H9 (cell line): Measurements from ENCODE around the gene ANO10. TPM values are rescaled to one million over a fixed set of nuclear protein-coding genes. Genes with fewer than 3 reads are reported as not detected.
"Not testable (repeated sequence)": the region's sequence is repeated elsewhere in the genome, so short reads cannot be mapped to it uniquely, and the experiment has no call there.

Source experiments
- DNase-seq: peaks from one replicate; pipeline ENCODE4 v3.0.0-alpha.2; 2017
- H2AFZ ChIP-seq: one replicate; pipeline ENCODE4 v1.6.1; 2013; ENCODE audit warnings: mild to moderate bottlenecking, low read length, control low read depth, moderate library complexity
- H2AK5ac ChIP-seq: 2 replicates; pipeline ENCODE4 v1.6.1; 2013; ENCODE audit warnings: low read length, control low read depth, mixed read lengths; ENCODE audit not compliant: insufficient read length
- H2BK120ac ChIP-seq: one replicate; pipeline ENCODE4 v1.6.1; 2013; ENCODE audit warnings: low read depth, mild to moderate bottlenecking, low read length, control low read depth, inconsistent platforms; ENCODE audit not compliant: poor library complexity, severe bottlenecking
- H2BK12ac ChIP-seq: 2 replicates; pipeline ENCODE4 v1.6.1; 2013; ENCODE audit warnings: low read length, control low read depth, mixed read lengths, low read depth; ENCODE audit not compliant: insufficient read length
- H2BK15ac ChIP-seq: 2 replicates; pipeline ENCODE4 v1.6.1; 2013; ENCODE audit warnings: low read depth, low read length, control low read depth
- H2BK20ac ChIP-seq: one replicate; pipeline ENCODE4 v1.6.1; 2013; ENCODE audit warnings: low read depth, mild to moderate bottlenecking, low read length, control low read depth, inconsistent platforms; ENCODE audit not compliant: poor library complexity, severe bottlenecking
- H2BK5ac ChIP-seq: 2 replicates; pipeline ENCODE4 v1.6.1; 2013; ENCODE audit warnings: low read length, control low read depth, mixed read lengths; ENCODE audit not compliant: insufficient read length
- H3K14ac ChIP-seq: 2 replicates; pipeline ENCODE4 v1.6.1; 2013; ENCODE audit warnings: low read length, control low read depth; ENCODE audit not compliant: insufficient read depth
- H3K18ac ChIP-seq: 2 replicates; pipeline ENCODE4 v1.6.1; 2013; ENCODE audit warnings: low read depth, mild to moderate bottlenecking, mixed read lengths, low read length, control low read depth; ENCODE audit not compliant: insufficient read length
- H3K23ac ChIP-seq: 2 replicates; pipeline ENCODE4 v1.6.1; 2013; ENCODE audit warnings: low read length, control low read depth, mixed read lengths, low read depth; ENCODE audit not compliant: insufficient read length
- H3K23me2 ChIP-seq: 2 replicates; pipeline ENCODE4 v1.6.1; 2013; ENCODE audit warnings: low read depth, mild to moderate bottlenecking, mixed read lengths, low read length, control low read depth; ENCODE audit not compliant: insufficient read length, poor library complexity, severe bottlenecking
- H3K27ac ChIP-seq: 2 replicates; pipeline ENCODE4 v1.5.1; 2013; ENCODE audit warnings: low read length, control low read depth, mixed read lengths, low read depth; ENCODE audit not compliant: insufficient read length
- H3K27me3 ChIP-seq: 2 replicates; pipeline ENCODE4 v1.6.1; 2013; ENCODE audit warnings: low read length, control low read depth, inconsistent platforms; ENCODE audit not compliant: insufficient read depth
- H3K4ac ChIP-seq: 2 replicates; pipeline ENCODE4 v1.6.1; 2013; ENCODE audit warnings: low read depth, mild to moderate bottlenecking, control low read depth, inconsistent platforms, low read length, moderate library complexity
- H3K4me1 ChIP-seq: 2 replicates; pipeline ENCODE4 v1.6.1; 2013; ENCODE audit warnings: low read length, control low read depth, inconsistent platforms; ENCODE audit not compliant: insufficient read depth
- H3K4me2 ChIP-seq: 2 replicates; pipeline ENCODE4 v1.6.1; 2013; ENCODE audit warnings: low read length, control low read depth, mixed read lengths; ENCODE audit not compliant: insufficient read length, insufficient read depth
- H3K56ac ChIP-seq: 2 replicates; pipeline ENCODE4 v1.6.1; 2013; ENCODE audit warnings: low read depth, mild to moderate bottlenecking, mixed read lengths, low read length, control low read depth; ENCODE audit not compliant: insufficient read length
- H3K79me1 ChIP-seq: 2 replicates; pipeline ENCODE4 v1.6.1; 2013; ENCODE audit warnings: low read depth, mild to moderate bottlenecking, moderate library complexity, low read length, control low read depth, inconsistent platforms; ENCODE audit not compliant: insufficient read depth, poor library complexity, severe bottlenecking
- H3K79me2 ChIP-seq: 2 replicates; pipeline ENCODE4 v1.6.1; 2013; ENCODE audit warnings: low read length, control low read depth, inconsistent platforms; ENCODE audit not compliant: insufficient read depth
- H3K9ac ChIP-seq: 2 replicates; pipeline ENCODE4 v1.6.1; 2013; ENCODE audit warnings: low read length, control low read depth, mixed read lengths; ENCODE audit not compliant: insufficient read length; ENCODE audit errors: extremely low read depth
- H3K9me3 ChIP-seq: one replicate; pipeline ENCODE4 v1.6.1; 2013; ENCODE audit warnings: low read depth, low read length, inconsistent platforms; ENCODE audit not compliant: control insufficient read depth
- H3T11ph ChIP-seq: one replicate; pipeline ENCODE4 v1.6.1; 2013; ENCODE audit warnings: mild to moderate bottlenecking, low read length, control low read depth, inconsistent platforms
- H4K20me1 ChIP-seq: one replicate; pipeline ENCODE4 v1.6.1; 2013; ENCODE audit not compliant: control insufficient read depth, insufficient read length, insufficient read depth
- H4K5ac ChIP-seq: 2 replicates; pipeline ENCODE4 v1.6.1; 2013; ENCODE audit warnings: low read depth, mild to moderate bottlenecking, mixed read lengths, low read length, control low read depth; ENCODE audit not compliant: insufficient read length
- H4K8ac ChIP-seq: replicated peaks from 2 replicates; pipeline ENCODE4 v1.6.1; 2013; ENCODE audit warnings: low read length, control low read depth, mixed read lengths, low read depth; ENCODE audit not compliant: insufficient read length
- H4K91ac ChIP-seq: 2 replicates; pipeline ENCODE4 v1.6.1; 2013; ENCODE audit warnings: low read depth, mild to moderate bottlenecking, moderate library complexity, mixed read lengths, low read length, control low read depth; ENCODE audit not compliant: insufficient read length
- H3K27ac Mint-ChIP-seq, 3 experiments: 2 replicates in 2 of 3; 3 replicates in 1 of 3; pipeline ENCODE4 v1.8.0; 2020 to 2021; ENCODE audit warnings: mixed read lengths in 3 of 3, mild to moderate bottlenecking in 1 of 3, moderate library complexity in 1 of 3
- H3K27me3 Mint-ChIP-seq: 2 replicates; pipeline ENCODE4 v1.8.0; 2021; ENCODE audit warnings: low read depth, mild to moderate bottlenecking, moderate library complexity, mixed read lengths
- H3K36me3 Mint-ChIP-seq, 3 experiments: 2 replicates in 2 of 3; 3 replicates in 1 of 3; pipeline ENCODE4 v1.8.0; 2020 to 2021; ENCODE audit warnings: low read depth in 3 of 3, mixed read lengths in 3 of 3; ENCODE audit not compliant: insufficient read depth in 1 of 3
- H3K4me1 Mint-ChIP-seq, 2 experiments: 2 replicates each; pipeline ENCODE4 v1.8.0; 2020; ENCODE audit warnings: mixed read lengths in 2 of 2
- H3K4me3 Mint-ChIP-seq, 2 experiments: 2 replicates in 1 of 2; 3 replicates in 1 of 2; pipeline ENCODE4 v1.8.0; 2020 to 2021; ENCODE audit warnings: mild to moderate bottlenecking in 2 of 2, mixed read lengths in 2 of 2, moderate library complexity in 1 of 2
- H3K9me3 Mint-ChIP-seq, 2 experiments: 2 replicates in 1 of 2; 3 replicates in 1 of 2; pipeline ENCODE4 v1.8.0; 2020; ENCODE audit warnings: mild to moderate bottlenecking in 2 of 2, mixed read lengths in 2 of 2, moderate library complexity in 1 of 2
- WGBS: extraction: QIAGEN DNeasy Blood & Tissue Kit; methylation state at CpG from one replicate; pipeline ENCODE4 v1.1.7; 2013; ENCODE audit warnings: missing lambda C conversion rate, low lambda C conversion rate, mixed read lengths; ENCODE audit not compliant: insufficient read length; ENCODE audit errors: extremely low coverage; 5-methylcytosine and 5-hydroxymethylcytosine counted together
- total RNA-seq: library from RNA; stranded (reverse); gene quantifications from 2 replicates; pipeline ENCODE4 v1.2.1, GENCODE V29; 2021

ANO10 gene
- total RNA-seq, 1 experiment from 2014 or later = 38.7 TPM

GRCh38 chr3:43491807-43492206 lies 130.0 kb downstream of the ANO10 start:
- H3K79me1 ChIP-seq, H3K23ac ChIP-seq, H3K4me2 ChIP-seq, H3K27ac Mint-ChIP-seq, H3K27me3 ChIP-seq, H3K4me1 ChIP-seq, H3K9me3 ChIP-seq, H4K5ac ChIP-seq, H3K56ac ChIP-seq, H3K27me3 Mint-ChIP-seq, H4K91ac ChIP-seq, H2AFZ ChIP-seq, H2BK20ac ChIP-seq, H3K36me3 Mint-ChIP-seq, H3K18ac ChIP-seq, H2BK120ac ChIP-seq, H2BK15ac ChIP-seq, H3T11ph ChIP-seq, H2AK5ac ChIP-seq, H3K4ac ChIP-seq, H3K14ac ChIP-seq, DNase-seq, H4K8ac ChIP-seq, H3K27ac ChIP-seq, H3K9me3 Mint-ChIP-seq, H2BK12ac ChIP-seq, H3K9ac ChIP-seq, H3K23me2 ChIP-seq, H2BK5ac ChIP-seq, H3K4me3 Mint-ChIP-seq, H4K20me1 ChIP-seq, H3K79me2 ChIP-seq: not testable (repeated sequence)
- peaks cover 16 to 18% of the 10 kb centered on the region in 2 experiments for H3K4me1 Mint-ChIP-seq
- no CpG with 5 or more reads among the region's 3 CpGs for WGBS
